A673 (cell line): ENCODE data around the gene MX2.

ENCODE experiments used
- CTCF ChIP-seq: fragments of 300-800, 200-600 bp; sonication (generic); conservative IDR thresholded peaks from 2 replicates; pipeline ENCODE4 v1.5.1; 2017; ENCODE audit warnings: low read depth, mild to moderate bottlenecking, antibody characterized with exemption, low read length, moderate library complexity, mixed read lengths
- EZH2 ChIP-seq: fragments of 200-600 bp; sonication (generic); IDR thresholded peaks from 2 replicates; pipeline ENCODE4 v1.6.1; 2017; ENCODE audit warnings: borderline replicate concordance, low read depth, mild to moderate bottlenecking, mixed read lengths, antibody characterized with exemption, low read length; ENCODE audit not compliant: poor library complexity, severe bottlenecking

GRCh38 chr21:41453198-41453597 is 91.4 kb downstream of the MX2 start:
- TF ChIP-seq CTCF (no peak), EZH2 (no peak)
